Measurements from ENCODE around the gene IFNA7. TPM values are rescaled to one million over a fixed set of nuclear protein-coding genes. Genes with fewer than 3 reads are reported as not detected.
"Not testable (repeated sequence)": the region's sequence is repeated elsewhere in the genome, so short reads cannot be mapped to it uniquely, and the experiment has no call there.

The IFNA7 gene
- total and polyA plus RNA-seq, 2 experiments from 2014 or later = not detected

DNA sequence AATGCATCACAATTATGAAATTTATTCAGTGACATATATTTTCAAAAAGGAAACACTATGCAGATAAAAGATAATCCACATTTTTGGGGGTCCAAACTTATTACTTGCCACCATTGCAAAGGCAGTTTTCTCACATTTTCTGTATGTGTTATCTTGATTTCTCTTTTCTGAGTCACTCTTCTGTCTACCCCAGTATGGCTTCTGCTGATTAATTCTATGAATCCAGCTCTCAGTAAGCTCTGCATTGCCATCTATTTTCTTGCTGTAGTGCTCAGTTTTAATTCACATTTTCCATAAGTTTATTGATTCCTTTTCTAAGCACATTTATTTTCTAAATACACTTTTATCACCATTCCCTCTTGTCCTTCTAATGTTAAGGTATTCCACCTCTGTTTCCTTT, 3.2 kb upstream of the IFNA7 start:
- no peaks in the 10 kb centered on the region for H3K36me3 Mint-ChIP-seq (ENCODE audit: low read depth)
- no peaks in the 10 kb centered on the region for H4K20me1 ChIP-seq (replicated peaks; ENCODE audit: insufficient read depth)
- H3F3A ChIP-seq (replicated peaks; ENCODE audit: low read depth) = no peaks in the 10 kb centered on the region
- TF ChIP-seq NANOG (IDR thresholded peaks at IDR 0.05; ENCODE audit: borderline replicate concordance) = no peak
- H3K4me2 ChIP-seq = no peak overlapping the region
- no peaks in the 10 kb centered on the region for H3K79me2 ChIP-seq (replicated peaks; ENCODE audit: insufficient read depth)
- no peak for ATAC-seq
- no peak overlapping the region for H2AFZ ChIP-seq
- H3K4me1 Mint-ChIP-seq = no peaks in the 10 kb centered on the region
- no peaks in the 10 kb centered on the region for H3K4me1 ChIP-seq (ENCODE audit: insufficient read depth)
- H3K27me3 Mint-ChIP-seq (ENCODE audit: insufficient read depth, low read depth, poor library complexity) = no peaks in the 10 kb centered on the region
- no peaks in the 10 kb centered on the region for H3K27me3 ChIP-seq (ENCODE audit: insufficient read depth)
- no peak overlapping the region for H3K27ac ChIP-seq (ENCODE audit: low read depth)
- no peaks in the 10 kb centered on the region for H3K36me3 ChIP-seq (ENCODE audit: insufficient read depth)
- H3K9me3 Mint-ChIP-seq = peaks cover 4% of the 10 kb centered on the region; the same call in 2 of the 3 replicates
- no peak overlapping the region for H3K4me3 ChIP-seq
- DNase-seq (ENCODE audit: low spot score) = no peak
- H3K4me3 Mint-ChIP-seq = no peak overlapping the region
- no peaks in the 10 kb centered on the region for H3K9me2 ChIP-seq (ENCODE audit: insufficient read depth)
- no peak overlapping the region for H3K27ac Mint-ChIP-seq

DNA sequence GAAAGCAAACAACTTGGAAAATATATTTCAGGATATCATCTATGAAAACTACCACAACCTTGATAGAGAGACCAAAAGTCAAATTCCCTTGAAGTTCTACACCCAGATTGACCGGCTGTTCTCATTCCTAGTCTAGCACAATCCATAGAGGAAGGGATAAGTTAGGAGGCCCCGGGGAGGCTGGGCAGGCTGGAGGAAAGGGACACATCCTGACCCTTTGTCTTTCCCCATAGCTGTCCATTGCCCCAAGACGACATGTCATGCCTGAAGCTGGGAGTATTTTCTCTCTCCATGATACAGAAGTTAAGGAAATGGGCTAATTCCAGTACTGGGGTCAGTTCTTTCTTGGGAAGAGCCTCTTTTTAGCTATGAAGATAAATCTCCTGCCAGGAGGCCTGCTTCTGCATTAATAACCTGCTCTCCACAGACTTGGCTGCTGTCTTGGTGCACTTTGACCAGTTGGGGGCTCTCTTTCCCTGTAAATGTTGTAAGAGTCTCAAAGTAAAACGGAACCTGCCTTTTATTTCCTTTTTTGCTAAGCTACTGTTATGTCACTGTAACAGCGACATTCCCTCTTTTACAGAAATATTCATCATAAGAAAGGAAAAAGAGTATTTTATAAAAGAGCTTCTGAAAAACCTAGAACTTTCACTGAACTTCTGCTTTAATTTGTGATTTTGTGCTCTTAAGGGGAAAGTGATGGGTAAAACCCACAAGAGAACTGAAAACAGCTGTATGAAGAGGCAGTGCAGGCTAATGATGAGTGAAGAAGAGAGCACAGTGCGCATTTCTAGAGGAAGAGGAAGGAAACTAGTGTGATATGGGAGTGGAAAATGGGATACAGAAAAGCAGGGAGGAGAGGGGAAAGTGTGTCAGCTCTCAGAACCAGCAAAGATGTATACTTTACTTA, 6.9 kb downstream of the IFNA7 start:
- DNase-seq (ENCODE audit: low spot score) = peak; percentile 49

DNA sequence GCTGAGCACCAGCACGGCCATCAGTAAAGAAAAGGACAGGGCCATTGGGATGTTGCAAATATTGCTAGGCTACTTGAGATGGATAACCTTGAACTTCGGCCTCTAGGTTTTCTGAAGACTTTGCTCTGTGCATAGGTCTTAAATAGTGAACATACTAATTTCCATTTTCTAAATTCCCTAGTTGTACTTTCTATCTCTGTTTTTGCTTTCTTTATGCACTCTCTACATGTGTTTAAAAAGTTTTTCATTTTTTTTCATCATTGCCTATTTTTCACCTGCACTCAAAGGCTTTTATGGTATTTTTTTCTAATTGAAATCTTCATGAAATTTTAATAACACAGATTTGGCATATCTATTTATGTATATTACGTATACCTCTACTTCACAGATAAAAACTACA, 14.5 kb downstream of the IFNA7 start, which contains the start of gene IFNA4:
IFNA4 (minus strand) TSS at position 101 of the 400 bp plus-strand sequence; CDS start at position 45, 56 bp downstream.
- not testable (repeated sequence) for H3K27me3 ChIP-seq (ENCODE audit: insufficient read depth); H3K27me3 Mint-ChIP-seq (ENCODE audit: insufficient read depth, low read depth, poor library complexity); H3K4me1 ChIP-seq (ENCODE audit: insufficient read depth); H3K4me1 Mint-ChIP-seq; H3K9me2 ChIP-seq (ENCODE audit: insufficient read depth); H3K36me3 ChIP-seq (ENCODE audit: insufficient read depth); H3K4me3 Mint-ChIP-seq; H3K4me2 ChIP-seq; H3K27ac Mint-ChIP-seq; H3K79me2 ChIP-seq (replicated peaks; ENCODE audit: insufficient read depth); H3K4me3 ChIP-seq; H2AFZ ChIP-seq; ATAC-seq; H3K9me3 Mint-ChIP-seq; DNase-seq (ENCODE audit: low spot score); H3F3A ChIP-seq (replicated peaks; ENCODE audit: low read depth); H3K27ac ChIP-seq (ENCODE audit: low read depth); H3K36me3 Mint-ChIP-seq (ENCODE audit: low read depth); H4K20me1 ChIP-seq (replicated peaks; ENCODE audit: insufficient read depth)

More for the DNA sequence above, 6.9 kb downstream of the IFNA7 start:
- H4K20me1 ChIP-seq (replicated peaks; ENCODE audit: insufficient read depth); H3F3A ChIP-seq (replicated peaks; ENCODE audit: low read depth); H3K36me3 Mint-ChIP-seq (ENCODE audit: low read depth); H3K4me3 Mint-ChIP-seq; H3K4me1 Mint-ChIP-seq; H3K4me2 ChIP-seq; H3K9me3 Mint-ChIP-seq; H3K36me3 ChIP-seq (ENCODE audit: insufficient read depth); H3K27ac ChIP-seq (ENCODE audit: low read depth); H3K27me3 ChIP-seq (ENCODE audit: insufficient read depth); H3K4me1 ChIP-seq (ENCODE audit: insufficient read depth); H3K79me2 ChIP-seq (replicated peaks; ENCODE audit: insufficient read depth); H3K27ac Mint-ChIP-seq; H3K4me3 ChIP-seq; H3K9me2 ChIP-seq (ENCODE audit: insufficient read depth); H3K27me3 Mint-ChIP-seq (ENCODE audit: insufficient read depth, low read depth, poor library complexity): not testable (repeated sequence)
- TF ChIP-seq, protein P1, sequence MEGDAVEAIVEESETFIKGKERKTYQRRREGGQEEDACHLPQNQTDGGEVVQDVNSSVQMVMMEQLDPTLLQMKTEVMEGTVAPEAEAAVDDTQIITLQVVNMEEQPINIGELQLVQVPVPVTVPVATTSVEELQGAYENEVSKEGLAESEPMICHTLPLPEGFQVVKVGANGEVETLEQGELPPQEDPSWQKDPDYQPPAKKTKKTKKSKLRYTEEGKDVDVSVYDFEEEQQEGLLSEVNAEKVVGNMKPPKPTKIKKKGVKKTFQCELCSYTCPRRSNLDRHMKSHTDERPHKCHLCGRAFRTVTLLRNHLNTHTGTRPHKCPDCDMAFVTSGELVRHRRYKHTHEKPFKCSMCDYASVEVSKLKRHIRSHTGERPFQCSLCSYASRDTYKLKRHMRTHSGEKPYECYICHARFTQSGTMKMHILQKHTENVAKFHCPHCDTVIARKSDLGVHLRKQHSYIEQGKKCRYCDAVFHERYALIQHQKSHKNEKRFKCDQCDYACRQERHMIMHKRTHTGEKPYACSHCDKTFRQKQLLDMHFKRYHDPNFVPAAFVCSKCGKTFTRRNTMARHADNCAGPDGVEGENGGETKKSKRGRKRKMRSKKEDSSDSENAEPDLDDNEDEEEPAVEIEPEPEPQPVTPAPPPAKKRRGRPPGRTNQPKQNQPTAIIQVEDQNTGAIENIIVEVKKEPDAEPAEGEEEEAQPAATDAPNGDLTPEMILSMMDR (conservative IDR thresholded peaks at IDR 0.05; ENCODE audit: low read depth in 2 of 2) = peak; percentile 77 to 93
- peak; percentile 97 for ATAC-seq
- 0 out of 2 replicates have a peak overlapping the region, but pooled peaks have one; percentile 0 for H2AFZ ChIP-seq
